ENCODE results near the gene KTN1.

The KTN1 gene

DNA sequence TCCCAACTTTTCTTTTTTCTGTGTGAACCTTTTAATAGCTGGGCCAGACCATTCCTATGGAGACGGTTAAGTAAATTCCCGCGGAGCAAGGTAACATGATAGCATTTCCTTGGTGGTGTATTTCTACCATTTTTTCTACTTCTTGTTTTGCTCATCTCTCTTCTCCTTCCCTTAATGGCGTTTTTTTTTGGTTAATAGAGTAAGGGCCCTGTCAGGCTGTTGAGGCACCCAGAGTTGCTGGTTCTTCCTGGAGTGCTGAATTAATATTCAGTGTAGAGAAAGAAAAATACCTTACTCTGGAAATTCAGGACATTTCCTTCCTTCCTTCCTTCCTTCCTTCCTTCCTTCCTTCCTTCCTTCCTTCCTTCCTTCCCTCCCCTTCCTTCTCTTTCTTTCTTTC lies 137.6 kb downstream of the KTN1 start:
- no peak for DNase-seq (ENCODE audit: low spot score)

DNA sequence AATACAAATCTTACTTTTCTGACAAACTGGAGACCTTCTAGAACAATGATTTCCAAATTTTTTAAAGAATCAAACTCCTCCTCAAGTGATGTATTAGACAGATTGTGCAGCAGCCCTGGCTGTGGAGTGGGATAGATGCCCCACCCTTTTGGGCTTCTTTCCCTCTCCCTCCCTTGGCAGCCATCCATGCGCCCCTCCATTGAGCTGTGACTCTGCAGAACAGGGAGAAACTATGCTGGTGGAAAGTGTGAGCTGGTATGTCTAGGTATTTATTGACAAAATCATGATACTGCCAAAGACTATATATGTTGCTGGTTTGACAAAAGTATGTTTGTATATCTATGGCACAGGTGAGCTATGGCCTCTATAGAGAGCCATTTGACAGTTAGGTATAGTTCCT lies 138.5 kb downstream of the KTN1 start:
- DNase-seq (ENCODE audit: low spot score): no peak

DNA sequence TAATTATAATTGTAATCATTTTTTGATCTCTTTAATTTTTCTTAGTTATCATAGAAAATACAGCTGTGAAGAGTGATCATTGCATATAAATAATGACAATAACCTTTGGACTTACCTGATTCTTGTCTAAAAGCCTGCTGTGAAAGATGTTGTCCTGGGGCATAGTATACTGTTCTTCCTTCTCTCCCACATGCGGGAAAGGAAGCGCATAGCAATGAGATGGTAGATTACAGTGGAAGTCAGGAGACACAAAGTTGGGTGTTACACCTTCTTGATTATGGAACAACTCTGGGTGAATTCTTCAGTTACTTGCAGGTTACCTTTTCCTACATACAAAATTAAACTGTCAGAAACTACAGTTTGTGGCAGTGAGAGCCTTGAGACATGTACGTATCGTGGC lies 140.8 kb downstream of the KTN1 start:
- DNase-seq (ENCODE audit: low spot score): no peak

DNA sequence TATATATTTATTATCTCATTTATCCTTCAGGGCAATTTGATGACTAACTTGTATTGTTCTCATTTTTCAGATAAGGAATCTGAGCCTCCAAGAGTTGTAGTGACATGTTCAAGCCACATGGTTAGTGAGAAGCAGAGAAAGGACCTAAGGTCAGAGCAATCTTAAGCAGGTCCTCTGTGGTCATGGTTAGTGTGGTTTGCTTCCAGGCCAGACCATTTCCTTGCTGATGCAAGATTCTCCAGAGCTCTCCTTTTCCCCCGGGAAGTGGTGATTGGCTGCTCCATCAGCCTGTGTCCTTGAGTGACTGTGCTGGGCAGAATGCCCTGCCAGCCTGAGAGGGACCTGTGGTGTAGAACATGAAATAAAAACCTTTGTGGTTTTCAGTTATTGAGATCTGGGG lies 141.3 kb downstream of the KTN1 start:
- DNase-seq (ENCODE audit: low spot score): no peak

DNA sequence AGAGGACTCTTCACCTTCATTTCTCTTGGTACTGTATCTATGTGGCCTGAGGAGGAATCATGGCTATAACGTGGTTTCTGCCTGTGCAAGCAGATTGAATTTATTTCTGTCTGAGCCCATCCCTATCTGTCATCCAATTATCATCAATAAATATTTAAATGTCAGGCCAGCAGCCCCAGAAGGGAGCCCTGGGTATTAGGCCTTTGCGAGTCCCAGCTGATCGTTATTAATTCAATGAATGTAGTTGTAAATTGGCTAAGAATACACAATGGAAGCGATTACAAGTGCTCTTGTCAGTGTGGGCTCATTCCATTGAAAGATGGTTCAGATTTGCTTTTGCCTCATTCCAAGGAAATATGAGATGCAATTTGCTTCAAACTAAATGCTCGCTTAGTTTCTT lies 142.0 kb downstream of the KTN1 start:
- no peak for DNase-seq (ENCODE audit: low spot score)

DNA sequence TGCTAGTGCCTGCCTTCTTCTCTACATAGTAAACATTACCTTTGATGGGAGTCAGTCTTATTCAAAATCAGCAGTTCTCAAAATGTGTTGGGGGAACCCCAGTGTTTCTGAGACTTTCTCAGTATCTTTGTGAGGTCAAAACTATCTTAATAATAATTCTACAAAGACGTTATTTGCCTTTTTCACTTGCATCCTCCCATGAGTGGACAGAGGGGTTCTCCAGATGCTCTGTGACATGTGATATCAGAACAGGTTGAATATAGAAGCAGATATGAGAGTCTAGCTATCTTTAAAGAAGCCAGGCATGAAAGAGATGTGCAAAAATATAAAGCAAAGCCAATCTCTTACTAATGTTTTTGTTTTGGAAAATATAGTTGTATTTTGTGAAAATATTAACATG lies 144.7 kb downstream of the KTN1 start:
- DNase-seq (ENCODE audit: low spot score): no peak

DNA sequence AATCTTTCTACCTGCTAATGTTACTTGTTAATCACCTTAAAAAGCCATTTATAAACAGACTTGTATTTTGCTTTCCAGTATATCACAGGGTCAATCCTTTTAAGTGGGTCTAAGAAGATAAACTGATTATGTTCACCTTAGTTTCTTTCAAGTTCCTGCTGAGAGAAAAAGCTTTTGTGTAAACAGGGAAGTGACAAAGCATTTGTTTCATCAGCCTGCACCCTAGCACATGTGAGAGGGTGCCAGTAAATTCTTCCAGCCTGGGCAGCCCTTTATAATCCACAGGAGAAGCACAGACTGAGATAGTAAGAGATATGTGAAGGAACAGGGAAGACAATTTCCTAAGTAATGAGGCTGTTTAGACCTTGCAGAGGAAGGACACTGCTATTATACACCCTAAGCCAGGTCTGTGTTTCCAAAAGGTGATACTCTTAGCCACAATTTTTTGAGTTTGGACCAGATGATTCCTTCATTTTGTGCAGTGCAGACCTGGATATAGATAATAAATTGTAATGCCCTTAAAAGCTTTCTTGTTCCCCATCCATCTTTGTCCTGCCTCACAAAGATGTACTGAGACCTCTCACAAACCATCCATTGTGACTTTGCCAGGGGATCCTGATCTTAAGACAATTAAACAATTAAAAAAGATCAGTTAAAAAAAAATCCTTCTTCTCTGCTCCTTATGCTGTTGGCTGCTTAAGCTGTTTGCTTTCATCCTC lies 150.7 kb downstream of the KTN1 start:
- DNase-seq (ENCODE audit: low spot score): no peak

DNA sequence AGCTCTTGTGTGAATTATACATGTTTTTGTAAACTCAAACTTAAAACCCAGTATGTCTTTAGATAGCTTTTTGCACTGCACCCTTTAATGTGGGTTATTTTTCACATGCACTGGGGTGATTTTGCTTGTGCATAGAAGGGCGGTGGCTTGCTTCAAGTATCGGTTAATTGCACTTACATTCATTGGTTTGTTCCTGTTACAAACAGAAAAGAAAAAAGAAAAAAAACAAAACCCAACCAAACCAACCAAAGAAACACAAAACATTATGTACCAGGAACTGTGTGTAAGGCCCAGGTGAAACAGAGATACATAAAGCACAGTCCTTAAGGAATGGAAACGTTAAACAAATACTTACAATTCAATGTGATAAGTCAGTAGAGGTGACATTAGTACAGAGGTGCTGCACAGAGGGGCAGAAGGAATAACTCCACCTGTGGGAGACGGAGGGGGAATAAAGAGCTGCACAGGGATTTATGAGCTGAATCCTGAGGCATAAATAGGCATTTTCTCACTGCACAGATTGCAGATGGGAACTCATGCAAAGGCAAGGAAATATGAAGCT lies 151.4 kb downstream of the KTN1 start:
- no peak for DNase-seq (ENCODE audit: low spot score)

DNA sequence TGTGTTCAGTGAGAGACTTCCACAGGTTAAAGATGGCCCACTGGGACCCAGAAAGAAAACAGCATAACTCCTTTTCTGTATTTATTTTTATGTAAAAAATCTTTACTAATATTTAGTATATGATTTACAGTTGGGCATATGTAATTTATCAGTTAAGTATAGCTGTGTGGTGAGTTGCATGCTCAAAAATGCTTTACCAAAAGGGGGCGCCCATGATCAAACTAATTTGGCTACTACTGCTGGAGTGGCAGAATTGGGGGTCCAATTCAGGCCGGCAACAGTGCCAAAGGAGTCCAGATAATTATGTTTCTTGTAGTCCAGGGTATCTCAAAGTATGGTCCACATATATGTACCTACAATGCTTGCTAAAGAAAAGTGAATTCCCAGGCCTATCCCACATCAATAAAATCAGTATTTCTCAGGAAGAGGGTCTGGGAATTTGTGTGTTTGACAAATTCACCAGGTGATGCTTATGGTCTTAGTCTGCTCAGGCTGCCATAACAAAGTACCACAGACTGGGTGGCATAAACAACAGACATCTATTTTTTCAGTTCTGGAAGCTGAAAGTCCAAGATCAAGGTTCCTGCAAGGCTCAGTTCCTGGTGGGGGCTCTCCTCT lies 152.0 kb downstream of the KTN1 start:
- no peak for DNase-seq (ENCODE audit: low spot score)

DNA sequence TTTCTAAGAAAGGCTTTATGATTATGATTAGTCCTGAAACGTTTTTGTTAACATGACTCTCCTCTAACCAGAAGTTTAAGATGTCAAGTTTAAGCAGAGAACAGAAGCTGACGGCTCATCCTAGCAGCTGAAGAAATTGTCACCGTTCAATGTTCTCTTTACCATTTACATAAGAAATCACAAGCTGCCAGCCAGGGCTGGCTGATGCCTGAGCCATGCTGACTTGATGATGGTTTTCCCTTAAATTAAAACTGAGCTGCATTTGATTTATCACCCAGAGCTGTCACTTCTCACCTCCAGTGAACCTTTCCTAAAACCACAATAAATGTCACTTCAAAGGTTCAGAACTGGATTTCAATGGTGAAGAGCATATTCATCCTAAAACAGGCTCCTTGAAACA lies 153.6 kb downstream of the KTN1 start:
- no peak for DNase-seq (ENCODE audit: low spot score)
